ENCODE results near the gene EXOC2.

Gene EXOC2

GRCh38 chr6:498795-499231 lies 194.1 kb downstream of the EXOC2 start:
- no peak for DNase-seq (ENCODE audit: low spot score)

GRCh38 chr6:497258-497657 lies 195.7 kb downstream of the EXOC2 start:
- DNase-seq (ENCODE audit: low spot score): no peak

DNA sequence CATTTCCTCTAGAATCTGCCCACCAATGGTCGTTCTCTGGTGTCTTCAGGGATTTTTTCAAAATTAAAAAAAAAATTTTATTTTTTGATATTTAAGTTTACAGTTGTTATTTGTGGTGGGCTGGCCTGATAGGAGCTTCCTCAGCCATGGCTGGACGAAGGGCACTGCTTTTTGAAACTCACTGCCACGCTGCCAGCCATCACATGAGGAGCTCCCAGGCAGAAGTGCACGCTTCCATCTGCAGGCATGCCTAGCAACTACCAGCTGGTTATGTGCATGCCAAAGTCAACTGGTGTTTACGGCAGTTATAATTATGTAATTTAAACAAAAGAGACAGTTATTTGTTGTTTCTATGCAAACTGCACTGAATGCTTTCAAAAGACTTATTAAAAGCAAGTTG lies 196.3 kb downstream of the EXOC2 start:
- DNase-seq (ENCODE audit: low spot score): no peak

- DNase-seq (ENCODE audit: low spot score): no peak
Measured at GRCh38 chr6:494394-494793, 198.5 kb downstream of the EXOC2 start.

- DNase-seq (ENCODE audit: low spot score): no peak
Measured at GRCh38 chr6:493840-494239, 199.1 kb downstream of the EXOC2 start.

DNA sequence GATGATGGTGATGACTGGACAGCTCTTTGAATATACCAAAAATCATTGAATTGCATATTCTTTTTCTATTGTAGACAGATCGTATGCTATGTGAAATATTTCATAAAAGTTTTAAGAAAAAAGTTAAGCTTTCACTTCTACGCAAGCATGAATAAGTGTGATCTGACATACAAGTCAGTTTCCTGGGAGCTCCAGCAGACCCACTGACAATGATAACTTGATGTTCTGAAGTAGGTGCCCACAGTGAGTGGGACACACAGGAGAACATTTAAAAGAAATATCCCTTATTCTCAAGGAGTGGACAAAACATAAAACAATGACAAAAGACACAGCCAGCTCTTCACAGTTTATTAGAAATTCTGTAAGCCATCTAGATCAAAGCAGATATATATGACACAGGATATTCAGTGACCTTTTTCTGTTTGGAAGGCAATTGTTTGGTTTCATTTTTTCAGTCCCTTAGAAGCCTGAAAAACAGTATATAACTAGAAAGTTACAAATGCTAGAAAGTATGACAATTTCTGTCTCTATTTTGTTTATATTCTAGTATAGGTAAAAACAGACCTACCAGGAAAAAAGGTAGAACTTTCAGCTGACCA lies 200.0 kb downstream of the EXOC2 start:
- DNase-seq (ENCODE audit: low spot score): no peak

- no peak for DNase-seq (ENCODE audit: low spot score)
Measured at GRCh38 chr6:492178-492577, 200.8 kb downstream of the EXOC2 start.

- DNase-seq (ENCODE audit: low spot score): no peak
Measured at GRCh38 chr6:491233-491632, 201.7 kb downstream of the EXOC2 start.

DNA sequence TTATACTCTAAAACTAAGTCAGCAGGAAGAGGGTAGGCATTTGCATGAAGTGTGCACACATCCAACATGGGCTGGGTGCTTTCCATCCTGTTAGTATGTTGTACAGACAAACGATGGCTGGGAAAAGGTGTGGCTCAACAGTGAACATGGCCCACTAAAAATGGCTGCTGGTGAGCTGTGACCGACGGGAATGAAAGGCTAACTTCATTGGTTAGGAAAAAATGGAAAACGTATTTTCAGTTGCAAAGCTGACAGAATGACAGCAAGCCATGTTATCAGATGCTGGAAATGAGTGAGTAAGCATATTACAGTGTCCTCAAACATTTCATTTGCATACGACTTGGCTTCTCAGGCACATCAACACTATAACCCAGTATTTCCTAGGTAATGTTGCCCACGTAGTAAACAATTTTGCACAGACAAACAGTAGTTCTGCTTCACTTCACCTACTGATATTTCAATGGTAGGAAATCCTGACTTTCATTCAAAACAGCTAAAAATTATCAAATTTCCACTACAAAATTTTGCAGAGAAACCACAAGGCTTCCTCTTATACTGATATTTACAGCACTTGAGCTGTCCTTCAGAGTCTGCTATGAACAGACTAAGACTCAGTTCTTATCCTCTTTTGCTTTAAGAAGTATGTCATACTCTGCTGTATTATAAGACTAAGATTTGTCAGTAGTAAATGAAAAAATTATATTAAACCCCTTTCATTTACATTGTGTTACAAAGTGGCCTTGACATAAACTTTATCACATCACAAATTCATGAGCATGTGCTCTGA lies 202.5 kb downstream of the EXOC2 start:
- DNase-seq (ENCODE audit: low spot score): peak; percentile 34

DNA sequence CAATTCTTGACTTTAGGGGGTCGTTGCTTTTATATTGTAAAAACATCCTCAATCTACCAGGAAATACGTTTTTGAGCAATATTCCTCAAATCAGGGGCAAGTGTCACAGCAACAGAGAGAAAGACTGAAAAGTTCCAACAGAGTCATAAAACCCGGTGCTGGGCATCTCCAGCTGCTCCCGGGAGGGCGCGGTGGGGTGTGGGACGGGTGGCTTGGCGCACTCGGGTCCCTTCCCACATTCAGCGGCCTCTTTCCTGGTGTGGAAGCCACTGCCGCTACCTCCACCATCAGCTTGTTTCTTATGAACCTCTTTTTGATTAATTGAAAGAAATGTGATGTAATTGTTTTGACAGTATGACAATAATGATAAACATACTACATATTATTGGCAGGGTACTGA lies 203.2 kb downstream of the EXOC2 start:
- no peak for DNase-seq (ENCODE audit: low spot score)

GRCh38 chr6:489001-489400 lies 203.9 kb downstream of the EXOC2 start:
- no peak for DNase-seq (ENCODE audit: low spot score)

DNA sequence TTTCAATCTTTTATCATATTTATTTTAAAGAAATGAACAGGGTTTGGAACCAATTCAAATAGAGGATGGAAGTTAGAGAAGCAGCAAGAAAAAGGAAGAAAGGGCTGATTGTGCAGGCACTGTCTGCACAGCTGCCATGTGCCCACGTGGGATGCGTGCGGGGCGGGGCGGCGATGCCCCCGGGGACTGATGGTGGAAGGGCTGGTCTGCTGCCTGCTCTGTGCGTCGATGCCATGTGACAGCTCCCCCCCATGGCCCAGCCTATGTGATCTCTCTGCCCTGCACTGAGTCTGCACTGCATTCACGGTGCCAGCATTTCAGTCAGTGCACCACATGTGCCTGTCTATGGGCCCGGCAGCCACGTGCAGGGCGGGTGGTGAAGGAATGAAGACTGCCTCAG lies 205.0 kb downstream of the EXOC2 start:
- DNase-seq (ENCODE audit: low spot score): no peak

GRCh38 chr6:485655-486170 lies 207.2 kb downstream of the EXOC2 start:
- no peak for DNase-seq (ENCODE audit: low spot score)

DNA sequence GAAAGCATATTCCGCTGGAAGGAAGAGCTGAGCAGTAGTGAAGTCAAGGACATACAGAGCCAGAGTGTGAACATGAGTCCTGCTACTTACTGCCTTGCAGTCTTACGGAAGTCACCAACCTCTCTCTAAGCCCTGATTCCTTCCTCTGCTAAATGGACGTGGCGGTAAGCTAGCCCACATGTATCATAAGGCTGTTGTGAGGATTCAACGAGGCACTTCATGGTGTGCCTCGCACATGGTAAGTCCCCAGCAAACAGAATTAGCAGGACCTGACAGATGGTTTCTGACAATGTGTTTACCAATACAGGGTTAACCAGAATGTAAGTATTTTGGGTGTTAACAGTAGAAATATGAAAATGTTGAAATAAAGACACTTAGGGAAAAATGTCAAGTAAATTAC lies 208.2 kb downstream of the EXOC2 start:
- no peak for DNase-seq (ENCODE audit: low spot score)

GRCh38 chr6:484086-484745 lies 208.7 kb downstream of the EXOC2 start:
- no peak for DNase-seq (ENCODE audit: low spot score)

GRCh38 chr6:475314-475713 lies 217.6 kb downstream of the EXOC2 start:
- DNase-seq (ENCODE audit: low spot score): no peak

DNA sequence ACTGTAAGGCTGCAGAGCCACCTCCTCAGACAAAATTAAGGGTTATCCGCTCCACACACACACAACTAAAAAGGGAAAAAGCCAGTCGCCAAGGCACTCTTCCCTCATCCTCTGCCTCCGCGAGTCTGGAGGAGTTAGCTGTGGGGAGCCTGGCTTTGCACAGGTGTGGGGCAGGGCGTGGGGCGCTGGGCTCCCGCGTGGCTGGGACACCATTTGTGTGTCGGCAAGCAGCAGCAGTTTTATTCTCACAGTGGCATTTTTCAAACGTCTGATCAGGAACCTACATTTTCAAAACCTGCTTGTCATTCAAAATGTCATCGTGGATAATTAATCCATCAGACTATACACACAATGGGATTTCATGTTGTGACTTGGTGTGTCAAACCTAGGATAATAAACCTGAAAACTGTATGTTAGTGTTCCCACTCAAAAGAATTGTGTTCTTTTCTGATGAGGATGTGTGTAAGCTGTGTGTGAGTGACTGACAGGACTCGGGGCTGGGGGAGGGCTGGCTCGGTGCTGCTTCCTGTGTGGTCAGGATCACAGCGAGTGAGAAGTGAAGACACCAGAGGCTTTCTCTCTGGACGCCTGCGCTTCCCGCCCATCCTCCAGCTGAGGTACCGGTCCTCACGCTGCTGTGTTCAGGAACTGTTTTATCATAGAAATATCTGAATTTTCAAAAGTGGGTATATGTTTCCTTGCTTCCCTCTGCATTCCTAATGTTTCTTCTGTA lies 218.3 kb downstream of the EXOC2 start:
- DNase-seq (ENCODE audit: low spot score): no peak

DNA sequence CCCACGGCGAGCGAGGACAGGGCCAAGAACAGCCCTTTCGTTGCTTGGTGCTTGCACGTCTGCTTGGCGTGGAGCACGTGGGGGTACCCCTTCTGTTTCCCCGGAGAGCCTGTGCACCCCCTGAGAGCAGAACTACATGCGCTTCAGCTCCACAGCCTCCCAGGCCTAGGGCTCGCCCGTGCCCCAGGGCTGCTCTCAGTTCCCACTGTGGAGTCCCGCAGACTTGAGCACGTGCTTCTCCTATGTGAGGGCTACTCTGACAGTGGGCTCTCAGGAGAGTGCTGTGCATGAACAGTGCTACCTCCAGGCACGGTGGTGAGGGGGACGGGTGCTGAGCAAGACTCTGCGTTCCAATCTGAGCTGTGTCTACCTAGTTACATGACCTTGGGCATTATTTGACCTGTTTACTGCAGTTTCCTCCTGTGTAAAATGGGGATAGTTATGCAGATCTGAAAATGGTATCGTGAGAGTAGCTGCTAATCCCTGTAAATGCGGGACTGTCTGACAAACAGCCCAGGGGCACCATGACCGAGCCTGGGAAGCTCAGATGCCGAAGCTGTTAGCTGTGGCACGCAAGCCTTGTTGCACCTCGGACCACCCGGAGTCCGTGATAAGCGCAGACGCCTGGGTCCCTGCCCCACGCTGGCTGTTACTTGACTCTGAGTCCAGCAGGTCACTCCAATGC lies 219.0 kb downstream of the EXOC2 start:
- no peak for DNase-seq (ENCODE audit: low spot score)

DNA sequence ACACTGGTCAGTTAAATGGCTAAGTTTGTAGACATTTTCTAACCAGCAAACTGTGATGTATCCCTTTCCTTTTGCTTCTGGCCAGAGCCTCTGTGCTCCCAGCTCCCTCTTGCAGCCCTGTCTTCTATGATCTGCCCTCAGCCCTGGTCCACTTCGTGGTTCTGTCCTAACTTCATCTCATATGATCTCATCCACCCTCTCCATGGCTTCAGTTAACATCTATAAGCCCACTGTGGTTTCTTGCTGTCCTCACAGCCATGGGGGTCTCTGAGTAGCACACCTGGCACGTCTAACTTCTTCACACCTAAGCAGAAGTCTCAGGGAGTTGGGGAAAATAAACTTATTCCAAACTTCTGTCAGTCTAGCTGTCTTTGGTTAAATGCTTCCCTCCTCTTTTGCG lies 219.6 kb downstream of the EXOC2 start:
- no peak for DNase-seq (ENCODE audit: low spot score)

DNA sequence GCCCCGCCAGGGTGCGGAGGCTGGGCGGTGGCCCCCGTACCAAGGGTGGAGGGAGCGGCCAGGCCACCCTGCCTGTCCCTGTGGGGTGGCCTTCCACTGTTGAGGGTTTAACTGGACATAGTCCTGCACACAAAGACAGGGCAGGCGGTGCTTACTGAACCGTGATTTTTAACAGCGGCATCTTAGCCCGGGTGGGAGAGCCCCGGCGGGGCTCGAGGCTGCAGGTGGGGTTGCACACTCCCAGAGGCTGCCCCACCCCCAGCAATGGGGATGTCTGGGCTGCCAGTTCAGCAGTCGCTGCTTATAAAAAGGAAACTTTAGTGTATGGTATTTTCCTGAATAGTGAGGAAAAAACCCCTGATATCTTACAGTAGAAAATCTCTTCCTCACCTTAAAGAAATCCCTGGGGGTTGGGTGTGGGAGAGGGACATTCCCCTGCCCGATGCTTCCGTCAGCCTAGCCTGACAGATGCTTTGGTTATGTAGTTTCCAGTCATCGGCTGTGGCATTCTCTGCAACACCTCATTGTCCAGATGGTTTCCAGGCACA lies 222.0 kb downstream of the EXOC2 start:
- DNase-seq (ENCODE audit: low spot score): no peak

- DNase-seq (ENCODE audit: low spot score): no peak
Measured at GRCh38 chr6:470051-470900, 222.7 kb downstream of the EXOC2 start.
